Posterior vena cava (tissue), 2 donors: ENCODE results near the gene WDPCP. TPM values are rescaled to one million over a fixed set of nuclear protein-coding genes. Genes with fewer than 3 reads are reported as not detected.
"Not testable (repeated sequence)": the region's sequence is repeated elsewhere in the genome, so short reads cannot be mapped to it uniquely, and the experiment has no call there.

ENCODE experiments used
- DNase-seq: peaks from one replicate; pipeline ENCODE4 v3.0.0-alpha.2; 2020; ENCODE audit warnings: low spot score
- intact Hi-C, 2 donors: fragments of 100-400 bp; cut with DNase I; formaldehyde crosslinking; loops; one replicate each; pipeline versions ENCODE4 v1.14.1 to v1.14.2; 2022 to 2023
- total RNA-seq, 2 donors: library from RNA; stranded (reverse); fragmentation: NEBNext Ultra II Directional; extraction: Animal tissue kit (Norgen Biotek cat#: 25700); gene quantifications; one replicate each; pipeline ENCODE4 v1.2.1, GENCODE V29; 2021
- donor health status: DM: yes; HTN: yes; CAD: no.
- donor health status: DM: yes; HTN: yes; CAD: no.

Gene WDPCP
- total RNA-seq, 2 donors from 2014 or later, result 19.5 to 20.0 TPM

DNA sequence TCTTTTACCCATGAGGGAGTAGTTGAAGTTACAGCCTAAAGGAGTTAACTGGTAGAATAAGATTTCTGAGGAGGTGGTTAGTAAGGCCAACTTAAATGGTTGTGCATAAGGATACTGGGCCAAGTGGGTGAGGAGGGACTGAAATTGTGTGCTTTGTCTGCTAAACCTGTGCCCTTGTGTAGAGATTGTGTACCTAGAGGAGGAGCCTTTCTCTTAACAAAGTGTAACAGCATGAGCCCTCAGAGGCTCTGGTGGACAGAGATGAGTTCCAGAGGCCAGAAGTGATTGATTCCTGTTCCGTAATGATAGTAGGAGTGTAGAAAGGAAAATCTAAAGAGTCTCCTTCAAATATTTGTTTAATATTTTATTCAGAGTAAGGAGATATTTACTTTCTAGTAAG, 494.8 kb downstream of the WDPCP start:
- DNase-seq, result no peak
- intact Hi-C loops, result no loop called here

DNA sequence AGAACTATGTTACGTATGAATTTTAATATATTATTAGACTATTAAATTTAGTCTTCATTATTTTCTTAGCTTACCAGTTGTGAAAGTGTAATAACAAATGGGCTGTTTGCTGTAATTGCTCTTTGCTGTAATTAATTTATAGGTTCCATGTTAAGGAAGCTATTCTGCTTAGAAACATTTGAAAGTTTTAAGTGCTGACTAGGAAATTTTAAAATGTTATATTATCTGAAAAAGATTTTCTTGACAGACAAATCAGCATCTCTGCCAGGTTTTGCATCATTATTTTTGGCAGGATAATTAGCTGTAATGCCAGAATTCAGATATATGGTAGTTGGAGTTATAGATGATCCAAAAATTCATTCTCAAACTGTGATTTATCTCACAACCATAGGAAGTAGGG, 495.4 kb downstream of the WDPCP start:
- DNase-seq, result no peak

DNA sequence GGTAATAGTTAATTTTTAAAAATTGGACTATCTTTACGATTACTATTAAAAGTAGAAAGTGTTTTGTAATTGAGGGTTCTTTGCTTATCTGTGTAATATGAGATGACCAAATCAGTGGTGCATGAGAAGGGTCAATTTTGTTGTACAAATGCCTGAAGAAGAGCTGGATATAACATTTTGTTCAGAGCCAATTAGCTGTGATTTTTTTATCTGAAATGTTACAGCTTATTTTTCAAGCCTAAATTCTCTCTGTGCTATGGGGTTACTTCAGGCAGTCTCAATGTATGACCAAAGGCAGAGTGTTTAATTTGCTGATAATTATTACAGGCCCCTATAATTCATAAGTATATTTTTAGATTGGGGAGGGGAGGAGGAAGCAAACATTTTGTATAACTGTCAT, 495.9 kb downstream of the WDPCP start:
- DNase-seq, result no peak
- intact Hi-C loops, result no loop called here

More for the DNA sequence above, 495.4 kb downstream of the WDPCP start:
- intact Hi-C loops, result no loop called here

DNA sequence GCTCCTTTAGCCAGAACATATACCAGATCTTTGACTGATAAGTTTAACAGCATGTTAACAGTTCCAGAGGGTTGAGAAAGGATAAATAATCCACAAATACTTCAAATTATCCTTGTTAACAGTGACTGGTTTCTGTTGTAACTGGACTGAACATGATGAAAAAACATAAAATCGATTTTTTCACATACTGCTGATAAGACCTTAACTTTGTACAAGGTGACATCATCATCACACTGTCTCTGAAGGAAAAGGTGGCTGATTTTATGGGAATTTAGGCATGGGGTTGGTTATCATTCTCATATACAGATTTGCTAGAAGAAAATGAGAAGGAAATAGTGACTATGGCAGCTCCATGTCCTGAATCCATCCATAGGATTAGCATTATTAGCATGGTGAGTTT, 501.6 kb downstream of the WDPCP start:
- no peak for DNase-seq
- intact Hi-C loops, result no loop called here

DNA sequence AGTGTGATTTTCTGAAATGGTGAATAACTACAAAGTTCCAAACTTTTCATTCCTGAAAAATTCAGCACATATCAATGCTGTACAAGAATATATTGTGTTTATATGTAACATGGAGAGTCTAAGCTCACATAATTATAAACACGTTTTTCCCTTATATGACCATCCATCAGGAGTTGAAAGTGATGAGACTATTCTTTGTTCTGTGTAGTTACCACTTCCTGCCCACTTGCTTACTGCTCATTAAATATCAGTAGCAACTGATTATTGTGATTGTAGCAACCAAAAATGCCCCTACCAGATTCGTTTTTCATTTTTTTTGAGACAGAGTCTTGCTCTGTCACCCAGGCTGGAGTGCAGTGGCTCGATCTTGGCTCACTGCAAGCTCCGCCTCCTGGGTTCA, 506.9 kb downstream of the WDPCP start:
- intact Hi-C loops, result no loop called here
- no peak for DNase-seq

GRCh38 chr2:63078852-63079606, 509.2 kb downstream of the WDPCP start:
- intact Hi-C loops, result no loop called here

GRCh38 chr2:63074399-63074798, 513.9 kb downstream of the WDPCP start:
- intact Hi-C loops, DNase-seq: not testable (repeated sequence)

More at GRCh38 chr2:63078852-63079606, 509.2 kb downstream of the WDPCP start:
- no peak for DNase-seq

- intact Hi-C loops, result no loop called here
- no peak for DNase-seq
Observed at GRCh38 chr2:63073994-63074393, 514.3 kb downstream of the WDPCP start.

DNA sequence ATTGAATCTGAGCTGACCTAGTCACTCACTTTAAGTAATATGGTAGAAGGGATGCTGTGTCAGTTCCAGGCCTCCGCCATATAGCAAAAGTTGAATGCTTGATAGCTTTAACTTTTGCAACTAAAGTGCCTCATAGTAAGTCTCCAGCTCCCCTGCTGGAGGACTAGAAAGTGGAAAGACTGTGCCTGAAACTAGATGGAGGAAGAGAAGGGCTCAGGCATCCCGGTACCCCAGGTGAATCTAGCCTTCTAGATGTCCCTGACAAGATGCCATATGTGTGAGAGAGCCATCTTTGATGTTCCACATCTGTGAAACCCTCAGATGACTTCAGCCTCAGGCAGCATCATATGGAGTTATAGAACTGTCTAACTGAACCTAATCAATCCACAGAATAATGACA, 516.6 kb downstream of the WDPCP start:
- intact Hi-C loops, result no loop called here
- no peak for DNase-seq

Other genes with a start within 250 kb of the WDPCP start
- gene MDH1, start 486 bp upstream of the WDPCP start, total RNA-seq, result 100 to 1,000 TPM; 148 to 158 TPM